Small intestine (tissue), 7 donors: ENCODE measurements around the gene FALEC. TPM values are rescaled to one million over a fixed set of nuclear protein-coding genes. Genes with fewer than 3 reads are reported as not detected.

Experiments
- DNase-seq, 2 donors: peaks; one replicate each; pipeline versions ENCODE4 v3.0.0 to v3.0.0-alpha.2; 2013
- FAIRE-seq: peaks from 2 replicates; lab custom pipeline; 2012; peaks lifted over from hg19 to GRCh38; lab: Jason Lieb, UNC
- H3K27ac ChIP-seq, 3 donors: one replicate each; pipeline ENCODE4 v1.5.1; 2013; ENCODE audit warnings: low read length in 2 of 3, mild to moderate bottlenecking in 2 of 3, control low read depth in 1 of 3, inconsistent platforms in 1 of 3, low read depth in 1 of 3, moderate library complexity in 1 of 3
- H3K27me3 ChIP-seq, 3 donors: one replicate each; pipeline ENCODE4 v1.6.1; 2013; ENCODE audit warnings: low read length in 3 of 3, inconsistent platforms in 1 of 3; ENCODE audit not compliant: control insufficient read depth in 3 of 3, insufficient read depth in 3 of 3
- H3K36me3 ChIP-seq, 3 donors: one replicate each; pipeline ENCODE4 v1.6.1; 2013; ENCODE audit warnings: low read length in 3 of 3, inconsistent platforms in 1 of 3, low read depth in 1 of 3, mild to moderate bottlenecking in 1 of 3, moderate library complexity in 1 of 3; ENCODE audit not compliant: control insufficient read depth in 3 of 3, insufficient read depth in 2 of 3
- H3K4me1 ChIP-seq, 3 donors: one replicate each; pipeline ENCODE4 v1.6.1; 2013; ENCODE audit warnings: low read length in 2 of 3, inconsistent platforms in 1 of 3, low read depth in 1 of 3, mild to moderate bottlenecking in 1 of 3, moderate library complexity in 1 of 3; ENCODE audit not compliant: control insufficient read depth in 3 of 3, insufficient read depth in 2 of 3
- H3K4me3 ChIP-seq, 3 donors: one replicate each; pipeline ENCODE4 v1.5.1; 2013; ENCODE audit warnings: low read length in 3 of 3, control low read depth in 1 of 3, inconsistent platforms in 1 of 3, low read depth in 1 of 3, mild to moderate bottlenecking in 1 of 3, moderate library complexity in 1 of 3
- H3K9me3 ChIP-seq, 2 donors: one replicate each; pipeline ENCODE4 v1.6.1; 2013; ENCODE audit warnings: low read depth in 1 of 2, low read length in 1 of 2; ENCODE audit not compliant: control insufficient read depth in 2 of 2, insufficient read depth in 1 of 2
- WGBS, 3 donors: extraction: QIAGEN DNeasy Blood & Tissue Kit; methylation state at CpG; one replicate each; pipeline ENCODE4 v1.1.7; 2013; 5-methylcytosine and 5-hydroxymethylcytosine counted together
- polyA plus RNA-seq, 4 donors: library from polyadenylated mRNA; stranded (reverse) in 3 of 4; unstranded in 1 of 4; fragments of 200-250 nt in 3 of 4; fragments of 120-200 nt in 1 of 4; gene quantifications; one replicate each; pipeline versions ENCODE4 v1.2.1 to v1.2.3, GENCODE V29; 2013
- donor health status: healthy with polysubstance abuse.
- donor health status: control.
- donor health status: control.
- donor health status: Bipolar disorder and iron deficiency.
- donor health status: healthy.

The FALEC gene
- polyA plus RNA-seq, 4 donors, result 0.24 TPM; not detected in 3

GRCh38 chr1:150514260-150514659, 1.3 kb upstream of the FALEC start:
- no peak overlapping the region for H3K27ac ChIP-seq
- no peaks in the 10 kb centered on the region for H3K9me3 ChIP-seq
- no peak for FAIRE-seq
- H3K4me3 ChIP-seq, result no peak overlapping the region
- H3K4me1 ChIP-seq, result peaks cover 2 to 12% (median 4%) of the 10 kb centered on the region in 3 donors
- DNase-seq, result no peak
- no peaks in the 10 kb centered on the region for H3K27me3 ChIP-seq
- peaks cover 0 to 24% (median 0%) of the 10 kb centered on the region in 3 donors for H3K36me3 ChIP-seq
- 81 to 89% (median 88%) methylated on average over 9 of the region's 9 CpGs for WGBS, 3 donors

GRCh38 chr1:150514913-150515327, 632 bp upstream of the FALEC start:
- Histone ChIP-seq H3K4me1 (peaks cover 2 to 12% (median 4%) of the 10 kb centered on the region in 3 donors), H3K4me3 (peak overlapping the region; percentile 44 to 56 (median 52)), H3K27me3 (no peaks in the 10 kb centered on the region), H3K36me3 (peaks cover 0 to 20% (median 0%) of the 10 kb centered on the region in 3 donors), H3K9me3 (no peaks in the 10 kb centered on the region), H3K27ac (peak overlapping the region in 2 of 3 donors; percentile 39 to 83)
- DNase-seq, result no peak
- FAIRE-seq, result no peak
- WGBS, 3 donors, result 18 to 32% (median 24%) methylated on average over 21 of the region's 21 CpGs

- H3K27me3 ChIP-seq, result no peaks in the 10 kb centered on the region
- no peaks in the 10 kb centered on the region for H3K9me3 ChIP-seq
- peak overlapping the region in 2 of 3 donors; percentile 52 to 56 for H3K4me3 ChIP-seq
- H3K4me1 ChIP-seq, result peaks cover 2 to 12% (median 4%) of the 10 kb centered on the region in 3 donors
- peak in 1 of 2 donors; percentile 30 for DNase-seq
- 2% methylated on average over 16 to 19 of the region's 19 CpGs for WGBS, 3 donors
- peaks cover 0 to 14% (median 0%) of the 10 kb centered on the region in 3 donors for H3K36me3 ChIP-seq
- peak overlapping the region in 1 of 3 donors; percentile 28 for H3K27ac ChIP-seq
- FAIRE-seq, result no peak
These were observed 569 bp downstream of the FALEC start for GRCh38 chr1:150516050-150516591.

GRCh38 chr1:150516616-150517015, 1.1 kb downstream of the FALEC start:
- Histone ChIP-seq H3K4me1 (peaks cover 2 to 12% (median 4%) of the 10 kb centered on the region in 3 donors), H3K27me3 (no peaks in the 10 kb centered on the region), H3K36me3 (peaks cover 0 to 9% (median 0%) of the 10 kb centered on the region in 3 donors), H3K27ac (peak overlapping the region in 1 of 3 donors; percentile 28), H3K4me3 (peak overlapping the region in 1 of 3 donors; percentile 56), H3K9me3 (no peaks in the 10 kb centered on the region)
- DNase-seq, result peak; percentile 15 to 30
- no peak for FAIRE-seq
- WGBS, 3 donors, result 9 to 36% (median 27%) methylated on average over 4 of the region's 4 CpGs

- FAIRE-seq (no peak), DNase-seq (no peak)
- peaks cover 0 to 3% (median under 1%) of the 10 kb centered on the region in 3 donors for H3K4me1 ChIP-seq
- 65 to 77% (median 71%) methylated on average over 1 of the region's 1 CpG for WGBS, 3 donors
- no peaks in the 10 kb centered on the region for H3K36me3 ChIP-seq
- no peaks in the 10 kb centered on the region for H3K27me3 ChIP-seq
- no peaks in the 10 kb centered on the region for H3K9me3 ChIP-seq
- no peak overlapping the region for H3K27ac ChIP-seq
- H3K4me3 ChIP-seq, result no peak overlapping the region
These were observed 5.8 kb downstream of the FALEC start for GRCh38 chr1:150521196-150521968.

GRCh38 chr1:150525348-150525747, 9.8 kb downstream of the FALEC start:
- H3K36me3 ChIP-seq, result no peaks in the 10 kb centered on the region
- peaks cover 0 to 8% (median 0%) of the 10 kb centered on the region in 3 donors for H3K4me1 ChIP-seq
- DNase-seq, result no peak
- H3K4me3 ChIP-seq, result no peak overlapping the region
- FAIRE-seq, result no peak
- H3K27ac ChIP-seq, result no peak overlapping the region
- no peaks in the 10 kb centered on the region for H3K27me3 ChIP-seq
- 82 to 93% (median 84%) methylated on average over 3 of the region's 3 CpGs for WGBS, 3 donors
- H3K9me3 ChIP-seq, result no peaks in the 10 kb centered on the region

- Histone ChIP-seq H3K36me3 (no peaks in the 10 kb centered on the region), H3K27me3 (no peaks in the 10 kb centered on the region), H3K9me3 (no peaks in the 10 kb centered on the region), H3K4me1 (peaks cover 0 to 18% (median 0%) of the 10 kb centered on the region in 3 donors), H3K27ac (no peak overlapping the region), H3K4me3 (no peak overlapping the region)
- WGBS, 3 donors, result 75 to 93% (median 79%) methylated on average over 1 of the region's 1 CpG
- no peak for DNase-seq
- FAIRE-seq, result no peak
These were observed 12.6 kb downstream of the FALEC start for GRCh38 chr1:150528196-150528595.

- no peaks in the 10 kb centered on the region for H3K27me3 ChIP-seq
- H3K9me3 ChIP-seq, result no peaks in the 10 kb centered on the region
- no peaks in the 10 kb centered on the region for H3K36me3 ChIP-seq
- no peak overlapping the region for H3K4me3 ChIP-seq
- DNase-seq (peak; percentile 45 to 81), FAIRE-seq (no peak)
- peak overlapping the region in 2 of 3 donors; percentile 60 to 81 for H3K27ac ChIP-seq
- peaks cover 0 to 23% (median 0%) of the 10 kb centered on the region in 3 donors for H3K4me1 ChIP-seq
- WGBS, 3 donors, result 14 to 32% (median 28%) methylated on average over 4 of the region's 4 CpGs
These were observed 13.5 kb downstream of the FALEC start for GRCh38 chr1:150529017-150529416.
